EL (cell line): ENCODE data around the gene NPAS3.

Source experiments
- DNase-seq: peaks from one replicate; pipeline ENCODE4 v3.0.0-alpha.2; 2016

The NPAS3 gene

GRCh38 chr14:33393895-33394368 is 455.3 kb downstream of the NPAS3 start:
- no peak for DNase-seq

- DNase-seq, result no peak
Observed at GRCh38 chr14:33401311-33401710, 462.6 kb downstream of the NPAS3 start.

GRCh38 chr14:33402604-33403003 is 463.9 kb downstream of the NPAS3 start:
- no peak for DNase-seq

GRCh38 chr14:33404054-33404453 is 465.4 kb downstream of the NPAS3 start:
- peak; percentile 77 for DNase-seq

- DNase-seq, result no peak
Observed at GRCh38 chr14:33404964-33405574, 466.4 kb downstream of the NPAS3 start.

GRCh38 chr14:33406766-33407165 is 468.1 kb downstream of the NPAS3 start:
- no peak for DNase-seq

GRCh38 chr14:33408291-33408690 is 469.6 kb downstream of the NPAS3 start:
- no peak for DNase-seq

- DNase-seq, result no peak
Observed at GRCh38 chr14:33412450-33412849, 473.8 kb downstream of the NPAS3 start.

- no peak for DNase-seq
Observed at GRCh38 chr14:33413381-33413780, 474.7 kb downstream of the NPAS3 start.

- no peak for DNase-seq
Observed at GRCh38 chr14:33414041-33414440, 475.4 kb downstream of the NPAS3 start.

- no peak for DNase-seq
Observed at GRCh38 chr14:33420051-33420627, 481.5 kb downstream of the NPAS3 start.

GRCh38 chr14:33430414-33431035 is 491.8 kb downstream of the NPAS3 start:
- no peak for DNase-seq

- DNase-seq, result peak; percentile 18
Observed at GRCh38 chr14:33432407-33433023, 493.8 kb downstream of the NPAS3 start.

- DNase-seq, result no peak
Observed at GRCh38 chr14:33433396-33433795, 494.7 kb downstream of the NPAS3 start.

- DNase-seq, result peak; percentile 80
Observed at GRCh38 chr14:33435911-33436689, 497.4 kb downstream of the NPAS3 start.

- no peak for DNase-seq
Observed at GRCh38 chr14:33441633-33442032, 503.0 kb downstream of the NPAS3 start.

- no peak for DNase-seq
Observed at GRCh38 chr14:33444136-33444535, 505.5 kb downstream of the NPAS3 start.

GRCh38 chr14:33449268-33449667 is 510.6 kb downstream of the NPAS3 start:
- DNase-seq, result no peak

GRCh38 chr14:33449703-33450395 is 511.2 kb downstream of the NPAS3 start:
- DNase-seq, result no peak

GRCh38 chr14:33450416-33450815 is 511.7 kb downstream of the NPAS3 start:
- no peak for DNase-seq

- no peak for DNase-seq
Observed at GRCh38 chr14:33451211-33451610, 512.5 kb downstream of the NPAS3 start.

GRCh38 chr14:33452995-33453394 is 514.3 kb downstream of the NPAS3 start:
- no peak for DNase-seq
